GM12891 (cell line): ENCODE measurements around the gene C1orf35.

ENCODE experiments used
- POLR2A ChIP-seq: IDR thresholded peaks from 2 replicates; pipeline ENCODE4 v1.6.1; 2011; ENCODE audit warnings: low read depth, low read length, control low read depth
- TAF1 ChIP-seq: IDR thresholded peaks from 2 replicates; pipeline ENCODE4 v1.6.1; 2011; ENCODE audit warnings: low read depth, low read length, control low read depth

GRCh38 chr1:228060458-228061190 is 42.5 kb downstream of the C1orf35 start:
- no peak for TF ChIP-seq TAF1
- no peak for TF ChIP-seq POLR2A
